ENCODE data around the gene PLK2. TPM values are rescaled to one million over a fixed set of nuclear protein-coding genes. Genes with fewer than 3 reads are reported as not detected.

PLK2 gene
- total and polyA plus RNA-seq, 2 of the 4 experiments (the other 2 are of a cell fraction): 129 to 337 TPM

GRCh38 chr5:58507715-58508114, 47.8 kb upstream of the PLK2 start:
- Histone ChIP-seq H3K4me2 (ENCODE audit: low read depth, low read length) (no peak overlapping the region), H4K91ac (ENCODE audit: insufficient read depth, low read depth, low read length) (no peak overlapping the region), H3K9ac (ENCODE audit: low read depth, low read length) (no peak overlapping the region), H3K9me1 (ENCODE audit: insufficient read depth, low read length) (no peaks in the 10 kb centered on the region), H3K56ac (ENCODE audit: extremely low read depth, insufficient read depth, low read length) (no peak overlapping the region), H4K5ac (ENCODE audit: low read depth, low read length) (no peak overlapping the region), H2AK9ac (replicated peaks; ENCODE audit: low read depth, low read length, poor library complexity) (no peak overlapping the region), H3K4ac (ENCODE audit: low read depth, low read length) (no peak overlapping the region), H2BK15ac (ENCODE audit: low read depth, low read length) (no peak overlapping the region), H4K8ac (ENCODE audit: low read depth in 2 of 2, low read length in 2 of 2) (no peak overlapping the region), H3K18ac (ENCODE audit: low read depth, low read length) (no peak overlapping the region), H4K20me1 (ENCODE audit: insufficient read depth, low read length) (no peaks in the 10 kb centered on the region), H2BK120ac (ENCODE audit: low read depth, low read length) (no peak overlapping the region), H3K4me3 (ENCODE audit: insufficient read depth, low read depth, low read length) (no peak overlapping the region), H3K27ac (ENCODE audit: insufficient read depth, low read length) (no peak overlapping the region), H3K4me1 (ENCODE audit: control insufficient read depth, insufficient read depth, low read length) (no peaks in the 10 kb centered on the region), H3K79me1 (ENCODE audit: low read depth in 1 of 2, low read length in 2 of 2) (no peaks in the 10 kb centered on the region), H2BK20ac (ENCODE audit: low read depth, low read length) (no peak overlapping the region), H2AK5ac (ENCODE audit: low read depth, low read length) (no peak overlapping the region), H3K9me3 (ENCODE audit: control insufficient read depth, insufficient read depth, low read length) (no peaks in the 10 kb centered on the region), H3K14ac (replicated peaks; ENCODE audit: low read depth, low read length) (no peak overlapping the region), H2BK5ac (ENCODE audit: low read depth, low read length, poor library complexity, severe bottlenecking) (no peak overlapping the region), H3K27me3 (ENCODE audit: control insufficient read depth, insufficient read depth, low read length) (peaks cover 1% of the 10 kb centered on the region), H2AFZ (replicated peaks; ENCODE audit: low read length, poor library complexity) (no peak overlapping the region), H3K23ac (ENCODE audit: low read depth, low read length) (no peak overlapping the region), H3K36me3 (ENCODE audit: control insufficient read depth, insufficient read depth, low read length) (no peaks in the 10 kb centered on the region)
- CTCF ChIA-PET: no interaction called here
- no CpG with 5 or more reads among the region's 4 CpGs for WGBS, 2 experiments (ENCODE audit: extremely low coverage in 2 of 2, insufficient read length in 1 of 2)
- no peak for TF ChIP-seq SMC3 (IDR thresholded peaks at IDR 0.05; ENCODE audit: low read depth, low read length)
- BruUV-seq (replicated peaks): no TSS peak
- POLR2A ChIA-PET (ENCODE audit: unreplicated experiment): no interaction called here
- intact Hi-C loops (cut with micrococcal nuclease) (no loop called here), in situ Hi-C loops (cut with MboI; ENCODE audit: low sequenced_read_pairs) (loop anchor here (10.0 kb wide), 1 partner anchor 337 kb away; no protein-coding TSS in a partner anchor), dilution Hi-C loops (cut with HindIII; ENCODE audit: low sequenced_read_pairs, unreplicated experiment) (no loop called here)
- DNase-seq: no peak
- ATAC-seq (ENCODE audit: low read depth): no peak

Data from IMR-90 (cell line).